GM21367 (cell line): ENCODE data around the gene OXSR1.
"Not testable (repeated sequence)": the region's sequence is repeated elsewhere in the genome, so short reads cannot be mapped to it uniquely, and the experiment has no call there.

Source experiments
- ATAC-seq: cut with Tn5 transposase; IDR thresholded peaks from one replicate; pipeline ENCODE4 v1.9.1; 2021; ENCODE audit not compliant: unreplicated experiment

Gene OXSR1

DNA sequence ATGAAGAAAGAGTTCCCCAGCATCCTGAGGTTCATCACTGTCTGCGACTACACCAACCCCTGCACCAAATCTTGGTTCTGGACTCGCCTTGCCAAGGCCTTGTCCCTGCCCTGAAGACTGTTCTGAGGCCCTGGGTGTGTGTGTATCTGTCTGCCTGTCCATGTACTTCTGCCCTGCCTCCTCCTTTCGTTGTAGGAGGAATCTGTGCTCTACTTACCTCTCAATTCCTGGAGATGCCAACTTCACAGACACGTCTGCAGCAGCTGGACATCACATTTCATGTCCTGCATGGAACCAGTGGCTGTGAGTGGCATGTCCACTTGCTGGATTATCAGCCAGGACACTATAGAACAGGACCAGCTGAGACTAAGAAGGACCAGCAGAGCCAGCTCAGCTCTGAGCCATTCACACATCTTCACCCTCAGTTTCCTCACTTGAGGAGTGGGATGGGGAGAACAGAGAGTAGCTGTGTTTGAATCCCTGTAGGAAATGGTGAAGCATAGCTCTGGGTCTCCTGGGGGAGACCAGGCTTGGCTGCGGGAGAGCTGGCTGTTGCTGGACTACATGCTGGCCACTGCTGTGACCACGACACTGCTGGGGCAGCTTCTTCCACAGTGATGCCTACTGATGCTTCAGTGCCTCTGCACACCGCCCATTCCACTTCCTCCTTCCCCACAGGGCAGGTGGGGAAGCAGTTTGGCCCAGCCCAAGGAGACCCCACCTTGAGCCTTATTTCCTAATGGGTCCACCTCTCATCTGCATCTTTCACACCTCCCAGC lies 24.0 kb upstream of the OXSR1 start:
- no peak for ATAC-seq

- ATAC-seq: no peak
These were observed 23.4 kb upstream of the OXSR1 start for GRCh38 chr3:38141952-38142273.

GRCh38 chr3:38142959-38143358 lies 22.4 kb upstream of the OXSR1 start:
- no peak for ATAC-seq

- ATAC-seq: no peak
These were observed 21.8 kb upstream of the OXSR1 start for GRCh38 chr3:38143511-38143910.

GRCh38 chr3:38146504-38146903 lies 18.8 kb upstream of the OXSR1 start:
- ATAC-seq: no peak

DNA sequence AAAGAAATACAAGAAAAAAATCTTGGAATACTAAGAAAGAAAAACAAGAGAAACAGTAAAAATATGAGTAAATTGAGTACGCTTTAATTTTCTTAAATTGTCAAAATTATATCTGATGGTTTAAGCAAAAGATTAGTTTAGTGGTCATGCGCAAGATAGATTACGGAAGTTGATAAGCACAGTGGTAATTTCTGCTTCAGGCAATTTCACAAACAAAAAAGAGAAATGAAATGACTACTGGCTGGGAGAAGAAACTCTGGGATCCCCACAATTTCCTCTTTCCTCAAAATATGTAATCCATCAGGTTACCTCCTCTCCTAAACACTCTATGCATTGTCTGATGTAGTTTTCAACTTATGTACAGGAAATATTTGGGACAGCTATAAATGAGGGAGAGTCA lies 17.9 kb upstream of the OXSR1 start:
- ATAC-seq: no peak

- ATAC-seq: no peak
These were observed 16.9 kb upstream of the OXSR1 start for GRCh38 chr3:38148311-38148882.

DNA sequence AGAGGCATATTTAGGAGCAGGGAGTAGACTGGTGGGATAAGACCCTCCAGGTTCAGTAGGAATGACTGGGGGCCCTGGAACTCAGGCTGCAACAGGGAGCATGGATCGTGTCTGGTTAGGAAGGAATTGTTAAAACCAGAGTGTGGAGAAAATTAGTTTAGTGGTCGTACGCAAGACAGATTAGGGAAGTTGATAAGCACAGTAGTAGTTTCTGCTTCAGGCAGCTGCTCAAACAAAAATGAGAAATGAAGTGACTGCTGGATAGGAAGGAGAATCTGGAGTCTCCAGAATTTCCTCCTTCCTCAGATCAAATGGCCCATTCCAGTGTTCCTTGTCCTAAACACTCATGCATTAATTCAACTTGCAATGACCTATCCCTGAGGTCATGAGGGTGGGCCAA lies 15.6 kb upstream of the OXSR1 start:
- no peak for ATAC-seq

- no peak for ATAC-seq
These were observed 14.4 kb upstream of the OXSR1 start for GRCh38 chr3:38150780-38151528.

GRCh38 chr3:38151667-38152265 lies 13.6 kb upstream of the OXSR1 start:
- no peak for ATAC-seq

DNA sequence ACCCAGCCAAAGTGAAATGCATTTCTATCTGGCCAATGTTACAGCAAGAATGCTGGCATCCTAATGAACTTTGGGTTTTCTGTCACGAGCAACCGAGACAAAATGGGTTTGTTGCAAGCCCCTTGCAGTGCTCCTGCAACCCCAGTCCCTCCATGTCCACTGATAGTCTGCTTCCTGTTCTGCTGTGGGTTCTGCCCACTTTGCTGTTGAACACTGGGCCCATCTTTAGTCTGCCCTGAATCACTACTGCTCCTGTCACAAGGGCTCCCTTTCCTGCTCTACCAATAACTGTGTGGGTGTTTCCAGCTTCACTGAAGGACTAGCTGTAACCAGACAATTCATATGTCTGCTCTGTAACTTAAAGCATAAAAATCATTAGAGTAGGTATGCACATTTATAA lies 12.7 kb upstream of the OXSR1 start:
- no peak for ATAC-seq

GRCh38 chr3:38153221-38153620 lies 12.1 kb upstream of the OXSR1 start:
- no peak for ATAC-seq

- ATAC-seq: no peak
These were observed 11.3 kb upstream of the OXSR1 start for GRCh38 chr3:38154033-38154494.

DNA sequence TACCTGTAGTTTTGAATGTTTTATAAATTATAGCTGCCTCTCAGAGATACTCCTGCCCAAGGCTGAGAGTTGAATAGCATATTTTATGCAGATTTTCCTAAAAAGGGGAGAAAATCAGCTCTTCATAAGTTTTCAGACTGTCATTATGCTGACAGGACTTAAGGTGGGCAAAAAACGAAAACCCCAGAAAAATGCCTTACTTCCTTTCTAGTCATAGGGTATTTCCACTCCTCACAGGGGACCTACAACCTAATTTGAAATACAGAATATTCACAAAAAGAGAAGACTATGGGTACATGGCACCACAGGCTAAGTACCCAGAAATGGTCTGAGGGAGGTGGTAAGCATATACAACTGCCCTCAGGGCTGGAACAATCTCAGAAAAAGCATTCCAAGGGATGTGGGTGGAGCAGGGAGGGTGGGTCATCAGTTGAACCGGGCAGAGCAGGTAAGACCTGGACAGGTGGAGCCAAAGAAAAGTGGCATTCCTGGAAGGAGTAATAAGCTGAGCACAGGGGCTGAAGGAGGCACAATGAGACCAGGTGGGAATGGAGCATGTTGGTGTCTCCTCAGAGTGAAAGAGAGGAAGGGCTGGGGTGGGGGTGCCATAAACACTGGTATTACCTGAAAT lies 10.6 kb upstream of the OXSR1 start:
- no peak for ATAC-seq

DNA sequence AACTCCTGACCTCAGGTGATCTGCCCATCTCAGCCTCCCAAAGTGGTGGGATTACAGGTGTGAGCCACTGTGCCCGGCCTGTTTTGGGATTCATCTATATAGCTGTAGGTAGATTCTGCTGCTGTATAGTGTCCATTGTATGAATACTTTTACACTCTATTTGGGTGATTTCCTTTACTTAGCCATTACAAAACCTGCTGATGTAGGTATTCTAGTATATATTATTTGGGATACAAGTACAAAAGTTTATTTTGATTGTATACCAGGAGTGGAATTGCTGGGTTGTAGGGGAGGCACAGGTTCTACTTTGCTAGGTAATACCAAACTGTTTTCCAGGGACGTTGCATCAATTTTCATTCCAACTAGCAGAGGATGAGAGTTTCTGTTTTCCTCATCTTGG lies 9.5 kb upstream of the OXSR1 start:
- no peak for ATAC-seq

GRCh38 chr3:38157117-38157516 lies 8.2 kb upstream of the OXSR1 start:
- no peak for ATAC-seq

DNA sequence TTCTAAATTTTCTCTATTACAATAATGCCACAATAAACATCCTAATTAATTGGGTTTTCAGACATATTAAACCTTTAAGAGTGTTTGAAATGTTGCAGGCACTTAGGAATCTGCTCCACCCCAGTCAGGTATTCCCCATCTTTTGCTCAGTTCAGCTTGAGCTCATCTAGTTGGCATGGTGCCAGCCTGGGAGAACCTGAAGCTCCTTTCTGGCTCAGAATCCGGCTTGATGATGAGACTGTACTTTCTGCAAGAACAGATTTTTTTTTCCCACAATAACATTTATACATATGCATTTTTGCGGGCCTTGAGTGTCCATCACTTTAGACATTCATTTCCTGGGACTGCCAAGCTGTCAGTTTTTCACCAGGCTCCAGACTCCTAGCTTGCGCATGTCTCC lies 7.7 kb upstream of the OXSR1 start:
- ATAC-seq: no peak

- ATAC-seq: no peak
These were observed 6.9 kb upstream of the OXSR1 start for GRCh38 chr3:38158472-38158871.

DNA sequence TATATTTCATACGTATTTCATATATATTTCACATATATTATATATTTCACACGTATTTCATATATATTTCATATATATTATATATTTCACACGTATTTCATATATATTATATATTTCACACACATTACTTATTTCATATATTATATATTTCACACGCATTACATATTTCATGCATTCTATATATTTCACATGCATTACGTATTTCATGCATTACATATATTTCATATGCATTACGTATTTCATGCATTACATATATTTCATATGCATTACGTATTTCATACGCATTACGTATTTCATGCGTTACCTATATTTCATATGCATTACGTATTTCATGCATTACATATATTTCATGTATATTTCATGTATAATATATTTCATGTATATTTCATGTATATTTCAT lies 4.6 kb upstream of the OXSR1 start:
- ATAC-seq: not testable (repeated sequence)

- no peak for ATAC-seq
These were observed 2.1 kb upstream of the OXSR1 start for GRCh38 chr3:38163117-38163840.
